Measurements from ENCODE around the gene NFATC4. TPM values are rescaled to one million over a fixed set of nuclear protein-coding genes. Genes with fewer than 3 reads are reported as not detected.
"Not testable (repeated sequence)": the region's sequence is repeated elsewhere in the genome, so short reads cannot be mapped to it uniquely, and the experiment has no call there.

NFATC4 gene
- total RNA-seq, 1 donor from 2014 or later = 42.4 TPM

DNA sequence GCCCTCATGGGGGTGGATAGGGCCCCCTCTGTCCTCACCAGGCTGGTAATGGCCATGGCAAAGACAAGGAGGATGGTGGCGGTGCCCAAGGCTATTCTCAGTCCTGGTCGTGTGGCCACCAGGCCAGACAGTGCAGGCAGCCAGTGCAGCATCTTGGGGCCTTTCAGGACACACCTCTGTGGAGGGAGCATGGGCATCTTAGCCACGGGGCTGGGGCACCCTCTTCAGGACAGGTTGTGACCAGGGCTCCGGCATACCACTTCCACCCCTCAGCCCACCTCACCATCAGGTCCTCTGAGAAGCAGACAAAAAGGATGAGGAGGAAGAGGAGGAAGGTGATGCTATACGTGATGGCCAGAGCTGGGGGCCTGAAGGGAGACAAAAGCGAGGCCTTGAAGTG is 44.0 kb upstream of the NFATC4 start:
- H3K27ac Mint-ChIP-seq (ENCODE audit: unreplicated experiment) = no peak overlapping the region
- H3K4me1 Mint-ChIP-seq (ENCODE audit: unreplicated experiment) = peaks cover 17% of the 10 kb centered on the region
- H3K4me3 Mint-ChIP-seq (ENCODE audit: unreplicated experiment) = peak overlapping the region; percentile 13
- peaks cover 48% of the 10 kb centered on the region for H3K36me3 Mint-ChIP-seq (ENCODE audit: low read depth, unreplicated experiment)
- no peaks in the 10 kb centered on the region for H3K9me3 Mint-ChIP-seq (ENCODE audit: unreplicated experiment)
- TF ChIP-seq, protein P1, sequence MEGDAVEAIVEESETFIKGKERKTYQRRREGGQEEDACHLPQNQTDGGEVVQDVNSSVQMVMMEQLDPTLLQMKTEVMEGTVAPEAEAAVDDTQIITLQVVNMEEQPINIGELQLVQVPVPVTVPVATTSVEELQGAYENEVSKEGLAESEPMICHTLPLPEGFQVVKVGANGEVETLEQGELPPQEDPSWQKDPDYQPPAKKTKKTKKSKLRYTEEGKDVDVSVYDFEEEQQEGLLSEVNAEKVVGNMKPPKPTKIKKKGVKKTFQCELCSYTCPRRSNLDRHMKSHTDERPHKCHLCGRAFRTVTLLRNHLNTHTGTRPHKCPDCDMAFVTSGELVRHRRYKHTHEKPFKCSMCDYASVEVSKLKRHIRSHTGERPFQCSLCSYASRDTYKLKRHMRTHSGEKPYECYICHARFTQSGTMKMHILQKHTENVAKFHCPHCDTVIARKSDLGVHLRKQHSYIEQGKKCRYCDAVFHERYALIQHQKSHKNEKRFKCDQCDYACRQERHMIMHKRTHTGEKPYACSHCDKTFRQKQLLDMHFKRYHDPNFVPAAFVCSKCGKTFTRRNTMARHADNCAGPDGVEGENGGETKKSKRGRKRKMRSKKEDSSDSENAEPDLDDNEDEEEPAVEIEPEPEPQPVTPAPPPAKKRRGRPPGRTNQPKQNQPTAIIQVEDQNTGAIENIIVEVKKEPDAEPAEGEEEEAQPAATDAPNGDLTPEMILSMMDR (IDR thresholded peaks at IDR 0.05; ENCODE audit: unreplicated experiment) = no peak
- no peak for DNase-seq (ENCODE audit: low spot score)
- peaks cover 16% of the 10 kb centered on the region for H3K27me3 Mint-ChIP-seq (ENCODE audit: unreplicated experiment)

DNA sequence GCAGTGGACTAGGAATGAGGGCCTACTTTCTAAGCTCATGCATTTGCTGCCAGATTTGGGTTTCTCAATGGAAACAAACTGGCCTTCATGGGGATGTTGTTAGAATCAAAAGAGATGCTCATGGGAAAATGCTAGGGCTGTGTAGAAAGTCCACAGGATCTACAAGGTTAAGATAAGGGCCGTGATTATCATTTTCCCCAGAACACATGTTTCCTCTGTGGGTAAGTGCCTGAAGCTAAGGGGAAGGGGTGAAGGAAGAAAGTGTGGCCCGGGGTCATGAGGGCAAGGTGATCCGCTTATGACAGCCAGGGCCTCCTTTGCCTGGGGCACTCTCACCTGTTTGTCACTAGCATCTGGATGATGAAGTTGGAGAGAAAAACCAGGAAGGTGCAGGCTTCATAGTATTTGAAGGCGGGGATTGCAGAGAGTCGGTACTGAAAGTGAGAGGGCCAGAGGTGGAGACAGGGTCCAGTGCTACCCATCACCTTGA is 42.9 kb upstream of the NFATC4 start:
- Mint-ChIP-seq H3K4me3 (ENCODE audit: unreplicated experiment) (peak overlapping the region; percentile 57), H3K36me3 (ENCODE audit: low read depth, unreplicated experiment) (peaks cover 43% of the 10 kb centered on the region), H3K9me3 (ENCODE audit: unreplicated experiment) (no peaks in the 10 kb centered on the region), H3K27me3 (ENCODE audit: unreplicated experiment) (peaks cover 13% of the 10 kb centered on the region), H3K27ac (ENCODE audit: unreplicated experiment) (peak overlapping the region; percentile 13), H3K4me1 (ENCODE audit: unreplicated experiment) (peaks cover 21% of the 10 kb centered on the region)
- DNase-seq (ENCODE audit: low spot score) = no peak
- TF ChIP-seq, protein P1 (IDR thresholded peaks at IDR 0.05; ENCODE audit: unreplicated experiment) = no peak

DNA sequence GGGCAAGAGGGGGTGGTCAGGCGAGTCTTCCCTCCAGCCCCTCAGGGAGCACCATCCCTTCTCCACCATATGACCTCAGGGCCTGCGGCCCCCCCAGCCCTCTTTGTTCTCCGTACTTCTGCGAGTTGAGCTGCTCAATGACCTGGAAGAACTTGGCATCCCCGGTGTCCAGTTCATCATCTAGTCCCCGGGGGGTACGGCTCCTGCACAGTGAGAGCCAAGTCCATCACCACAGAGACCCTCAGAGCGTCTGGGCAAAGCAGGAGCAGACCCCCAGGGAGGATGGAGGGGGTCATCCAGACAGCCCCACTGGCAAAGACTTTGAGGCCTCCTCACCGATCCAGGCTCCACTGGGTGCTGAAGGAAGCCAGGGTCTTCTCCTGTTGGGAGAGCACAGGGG is 42.0 kb upstream of the NFATC4 start:
- no peak for DNase-seq (ENCODE audit: low spot score)
- Mint-ChIP-seq H3K27me3 (ENCODE audit: unreplicated experiment) (peaks cover 19% of the 10 kb centered on the region), H3K9me3 (ENCODE audit: unreplicated experiment) (no peaks in the 10 kb centered on the region), H3K4me1 (ENCODE audit: unreplicated experiment) (peaks cover 28% of the 10 kb centered on the region), H3K36me3 (ENCODE audit: low read depth, unreplicated experiment) (peaks cover 47% of the 10 kb centered on the region), H3K27ac (ENCODE audit: unreplicated experiment) (no peak overlapping the region), H3K4me3 (ENCODE audit: unreplicated experiment) (no peak overlapping the region)
- TF ChIP-seq, protein P1 (IDR thresholded peaks at IDR 0.05; ENCODE audit: unreplicated experiment) = no peak

DNA sequence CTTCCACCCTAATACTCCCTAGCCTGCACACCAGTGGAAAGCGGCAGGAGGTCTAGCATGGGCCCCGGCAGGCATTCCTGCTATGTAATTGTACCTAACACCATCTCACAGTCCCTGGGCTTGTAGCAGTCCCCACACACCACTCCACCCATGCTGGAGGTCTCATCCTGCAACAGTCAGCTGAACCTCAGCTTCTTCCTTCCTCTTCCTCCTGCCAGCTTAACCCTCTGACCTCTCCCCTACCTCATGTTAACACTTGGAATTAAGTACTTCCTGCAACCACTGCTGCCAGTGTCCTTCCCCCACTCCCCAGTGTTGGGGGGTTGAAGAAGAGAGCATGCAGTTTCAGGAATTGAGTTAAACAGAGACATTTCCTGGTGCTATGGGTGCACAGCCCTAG is 40.7 kb upstream of the NFATC4 start:
- no peak for DNase-seq (ENCODE audit: low spot score)
- TF ChIP-seq, protein P1 (IDR thresholded peaks at IDR 0.05; ENCODE audit: unreplicated experiment) = no peak
- Mint-ChIP-seq H3K4me3 (ENCODE audit: unreplicated experiment) (peak overlapping the region; percentile 45), H3K9me3 (ENCODE audit: unreplicated experiment) (no peaks in the 10 kb centered on the region), H3K27ac (ENCODE audit: unreplicated experiment) (no peak overlapping the region), H3K36me3 (ENCODE audit: low read depth, unreplicated experiment) (peaks cover 42% of the 10 kb centered on the region), H3K27me3 (ENCODE audit: unreplicated experiment) (peaks cover 18% of the 10 kb centered on the region), H3K4me1 (ENCODE audit: unreplicated experiment) (peaks cover 32% of the 10 kb centered on the region)

DNA sequence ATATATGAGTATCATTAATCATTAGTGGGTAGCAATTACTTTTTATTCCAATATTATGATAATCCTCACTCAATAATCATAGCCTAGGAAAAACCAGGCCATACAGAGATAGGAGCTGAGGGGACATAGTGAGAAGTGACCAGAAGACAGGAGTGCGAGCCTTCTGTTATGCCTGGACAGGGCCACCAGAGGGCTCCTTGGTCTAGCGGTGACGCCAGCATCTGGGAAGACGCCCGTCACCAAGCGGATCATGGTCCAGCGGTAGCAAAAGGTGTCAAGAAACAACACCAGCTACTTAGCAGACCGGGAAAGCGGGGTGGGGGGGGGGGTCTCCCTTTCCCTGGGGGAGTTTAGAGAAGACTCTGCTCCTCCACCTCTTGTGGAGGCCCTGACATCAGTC is 40.1 kb upstream of the NFATC4 start:
- TF ChIP-seq, protein P1 (IDR thresholded peaks at IDR 0.05; ENCODE audit: unreplicated experiment) = peak; percentile 41
- DNase-seq (ENCODE audit: low spot score) = peak; percentile 52
- Mint-ChIP-seq H3K27me3 (ENCODE audit: unreplicated experiment) (peaks cover 15% of the 10 kb centered on the region), H3K36me3 (ENCODE audit: low read depth, unreplicated experiment) (peaks cover 40% of the 10 kb centered on the region), H3K4me1 (ENCODE audit: unreplicated experiment) (peaks cover 33% of the 10 kb centered on the region)
- not testable (repeated sequence) for H3K27ac Mint-ChIP-seq (ENCODE audit: unreplicated experiment); H3K9me3 Mint-ChIP-seq (ENCODE audit: unreplicated experiment); H3K4me3 Mint-ChIP-seq (ENCODE audit: unreplicated experiment)
